Peyer's patch (tissue), 4 donors: Measurements from ENCODE around the gene UNC13C.

Source experiments
- POLR2A ChIP-seq, 2 donors: fragments of 450-650 bp; IDR thresholded peaks; one replicate each; pipeline ENCODE4 v1.5.1; 2017; ENCODE audit warnings: antibody characterized with exemption in 2 of 2, mild to moderate bottlenecking in 2 of 2, moderate library complexity in 2 of 2
- TF ChIP-seq, protein P1 (sequence below), 6 experiments: fragments of 450-650 bp in 4 of 6; fragments of 200-600 bp in 2 of 6; sonication (generic) in 1 of 6; IDR thresholded peaks; one replicate each; pipeline ENCODE4 v1.5.1; 2017 to 2019; ENCODE audit warnings: antibody characterized with exemption in 6 of 6, mild to moderate bottlenecking in 3 of 6, moderate library complexity in 1 of 6

- TF ChIP-seq, protein P1, sequence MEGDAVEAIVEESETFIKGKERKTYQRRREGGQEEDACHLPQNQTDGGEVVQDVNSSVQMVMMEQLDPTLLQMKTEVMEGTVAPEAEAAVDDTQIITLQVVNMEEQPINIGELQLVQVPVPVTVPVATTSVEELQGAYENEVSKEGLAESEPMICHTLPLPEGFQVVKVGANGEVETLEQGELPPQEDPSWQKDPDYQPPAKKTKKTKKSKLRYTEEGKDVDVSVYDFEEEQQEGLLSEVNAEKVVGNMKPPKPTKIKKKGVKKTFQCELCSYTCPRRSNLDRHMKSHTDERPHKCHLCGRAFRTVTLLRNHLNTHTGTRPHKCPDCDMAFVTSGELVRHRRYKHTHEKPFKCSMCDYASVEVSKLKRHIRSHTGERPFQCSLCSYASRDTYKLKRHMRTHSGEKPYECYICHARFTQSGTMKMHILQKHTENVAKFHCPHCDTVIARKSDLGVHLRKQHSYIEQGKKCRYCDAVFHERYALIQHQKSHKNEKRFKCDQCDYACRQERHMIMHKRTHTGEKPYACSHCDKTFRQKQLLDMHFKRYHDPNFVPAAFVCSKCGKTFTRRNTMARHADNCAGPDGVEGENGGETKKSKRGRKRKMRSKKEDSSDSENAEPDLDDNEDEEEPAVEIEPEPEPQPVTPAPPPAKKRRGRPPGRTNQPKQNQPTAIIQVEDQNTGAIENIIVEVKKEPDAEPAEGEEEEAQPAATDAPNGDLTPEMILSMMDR (IDR thresholded peaks at IDR 0.05), result no peak
- TF ChIP-seq POLR2A (IDR thresholded peaks at IDR 0.05), result no peak
These were observed 526.5 kb downstream of the UNC13C start for GRCh38 chr15:54504695-54505094.
